HG02678 (cell line): ENCODE measurements around the gene HBE1.
"Not testable (repeated sequence)": the region's sequence is repeated elsewhere in the genome, so short reads cannot be mapped to it uniquely, and the experiment has no call there.

ENCODE experiments used
- ATAC-seq: cut with Tn5 transposase; IDR thresholded peaks from one replicate; pipeline ENCODE4 v1.9.1; 2021; ENCODE audit warnings: mild to moderate bottlenecking, moderate library complexity; ENCODE audit not compliant: unreplicated experiment

Gene HBE1

DNA sequence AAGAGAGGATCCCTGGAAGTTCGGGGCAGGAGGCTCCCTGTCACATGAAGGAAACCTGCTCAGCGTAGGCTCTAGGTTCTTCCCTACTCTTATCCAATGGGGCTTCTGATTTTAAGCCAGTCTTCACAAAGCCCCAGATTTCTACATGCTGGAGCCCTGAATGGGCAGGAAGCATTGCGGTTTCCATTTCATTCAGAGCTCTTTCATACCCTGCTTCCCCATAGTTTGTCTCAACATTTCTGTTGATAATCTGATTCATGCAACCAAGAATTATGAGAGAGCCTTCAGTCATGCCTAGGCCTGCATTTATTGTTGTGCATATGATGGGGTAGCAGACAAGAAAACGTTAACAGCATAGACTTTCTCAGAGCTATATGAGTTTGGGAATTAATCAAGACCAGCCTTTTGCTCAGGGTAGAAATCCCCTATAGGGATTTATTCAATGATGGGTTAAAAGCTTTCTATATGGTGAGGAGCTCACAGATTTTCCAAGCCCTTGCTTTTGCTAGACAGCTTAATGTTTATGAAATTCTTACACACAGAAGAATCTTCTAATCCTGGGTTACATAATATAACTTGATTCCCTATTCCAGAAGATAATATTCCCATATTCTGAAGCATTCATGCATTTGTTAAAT, 16.1 kb upstream of the HBE1 start:
- ATAC-seq: no peak

DNA sequence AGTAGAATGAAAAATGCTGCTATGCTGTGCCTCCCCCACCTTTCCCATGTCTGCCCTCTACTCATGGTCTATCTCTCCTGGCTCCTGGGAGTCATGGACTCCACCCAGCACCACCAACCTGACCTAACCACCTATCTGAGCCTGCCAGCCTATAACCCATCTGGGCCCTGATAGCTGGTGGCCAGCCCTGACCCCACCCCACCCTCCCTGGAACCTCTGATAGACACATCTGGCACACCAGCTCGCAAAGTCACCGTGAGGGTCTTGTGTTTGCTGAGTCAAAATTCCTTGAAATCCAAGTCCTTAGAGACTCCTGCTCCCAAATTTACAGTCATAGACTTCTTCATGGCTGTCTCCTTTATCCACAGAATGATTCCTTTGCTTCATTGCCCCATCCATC, 14.9 kb upstream of the HBE1 start:
- ATAC-seq: no peak

GRCh38 chr11:5283882-5284281, 14.1 kb upstream of the HBE1 start:
- ATAC-seq: no peak

- ATAC-seq: no peak
Measured at GRCh38 chr11:5283086-5283485, 13.3 kb upstream of the HBE1 start.

DNA sequence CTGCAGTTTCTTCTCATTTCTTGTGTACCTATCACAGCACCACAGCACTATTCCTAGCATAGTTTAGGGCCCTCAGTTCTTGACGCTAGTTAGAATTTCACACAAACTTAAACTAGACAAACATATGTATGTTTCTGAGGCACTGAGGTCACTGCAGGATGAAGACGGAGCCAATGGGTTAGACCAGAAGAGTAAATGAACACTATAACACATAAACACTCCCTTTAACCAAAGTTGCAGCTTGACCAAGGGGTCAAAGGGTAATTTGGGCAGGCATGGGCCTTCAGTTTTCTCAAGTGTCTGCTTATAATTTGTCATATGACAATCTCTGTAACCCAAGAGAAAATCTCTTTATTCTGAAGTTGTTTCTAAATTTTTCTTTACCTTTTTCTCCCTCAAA, 12.9 kb upstream of the HBE1 start:
- no peak for ATAC-seq

DNA sequence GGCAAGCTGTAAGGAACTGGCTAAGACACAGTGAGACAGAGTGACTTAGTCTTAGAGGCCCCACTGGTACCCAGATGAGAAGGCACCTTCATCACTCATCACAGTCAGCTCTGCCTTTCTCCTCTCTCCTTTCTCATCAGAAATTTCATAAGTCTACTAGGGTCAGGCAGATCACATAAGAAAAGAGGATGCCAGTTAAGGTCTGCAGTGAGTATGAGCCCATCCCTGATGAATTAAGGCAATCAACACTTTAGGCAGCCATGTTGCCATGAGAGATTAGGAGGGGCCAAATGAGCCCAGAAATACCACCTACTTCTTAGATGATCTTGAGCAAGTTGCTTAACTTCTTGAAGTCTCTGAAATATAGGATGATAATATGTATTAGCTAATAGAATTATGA, 11.9 kb upstream of the HBE1 start:
- no peak for ATAC-seq

- peak; percentile 89 for ATAC-seq
Measured at GRCh38 chr11:5280582-5281102, 10.9 kb upstream of the HBE1 start.

GRCh38 chr11:5279471-5280090, 9.8 kb upstream of the HBE1 start:
- no peak for ATAC-seq

DNA sequence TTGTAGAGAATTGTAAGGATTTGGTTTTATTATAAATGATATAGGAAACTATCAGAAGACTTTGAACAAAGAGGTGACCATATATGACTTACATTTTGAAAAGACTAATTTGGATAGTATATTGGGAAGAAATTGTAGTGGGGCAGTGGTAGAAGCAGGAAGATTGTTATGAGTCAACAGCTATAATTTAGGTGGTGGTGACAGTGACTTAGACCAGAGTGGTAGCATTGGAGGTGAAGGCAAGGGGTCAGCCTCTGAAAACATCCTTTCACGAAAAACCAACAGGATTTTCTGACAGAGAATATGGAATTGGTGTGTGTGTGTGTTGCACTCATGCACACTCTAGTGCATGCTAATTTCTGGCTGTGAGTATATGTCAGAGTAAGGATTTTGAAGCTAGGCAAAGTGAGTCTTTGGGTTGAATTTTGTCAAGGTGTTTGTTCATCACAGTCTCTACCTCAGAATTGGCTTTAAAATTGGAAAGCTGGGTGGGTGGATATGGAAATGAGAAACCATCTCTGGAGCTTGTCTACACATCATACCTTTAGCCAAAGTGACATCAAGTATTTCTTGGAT, 8.2 kb upstream of the HBE1 start:
- peak; percentile 70 for ATAC-seq

DNA sequence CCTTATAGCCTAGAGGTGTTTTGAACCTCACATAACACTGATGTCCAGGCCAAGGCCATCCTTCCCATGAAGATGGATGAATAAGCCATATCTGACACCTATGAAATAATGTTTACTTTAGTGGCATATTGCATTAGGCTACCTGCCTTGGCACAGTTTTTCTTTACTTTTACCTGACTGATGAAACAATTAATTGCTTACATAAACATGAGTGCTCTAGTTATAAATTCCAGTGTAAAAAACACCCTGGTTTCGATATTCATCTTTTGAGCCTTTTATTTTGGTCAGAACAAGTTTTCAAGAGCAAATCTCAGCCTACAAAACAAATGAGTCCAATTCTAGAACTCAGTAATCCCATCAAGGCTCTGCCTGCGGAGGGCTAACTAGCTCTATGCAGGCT, 7.0 kb upstream of the HBE1 start:
- ATAC-seq: no peak

- ATAC-seq: no peak
Measured at GRCh38 chr11:5275369-5276110, 5.8 kb upstream of the HBE1 start.

DNA sequence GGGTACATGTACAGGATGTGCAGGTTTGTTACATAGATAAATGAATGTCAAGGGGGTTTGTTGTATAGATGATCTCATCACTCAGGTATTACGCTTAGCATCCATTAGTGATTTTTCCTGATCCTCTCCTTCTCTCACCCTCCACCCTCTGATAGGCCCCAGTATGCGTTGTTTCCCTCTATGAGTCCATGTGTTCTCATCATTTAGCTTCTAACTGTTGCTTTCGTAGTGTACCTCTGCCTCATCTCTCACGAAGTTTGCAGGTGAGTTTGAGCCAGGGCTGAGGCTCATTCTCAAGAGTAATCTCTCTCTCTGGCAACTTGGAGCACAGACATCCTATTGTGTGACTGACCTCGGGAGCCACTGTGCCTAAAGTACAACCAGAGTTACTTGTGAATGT, 4.7 kb upstream of the HBE1 start:
- ATAC-seq: no peak

DNA sequence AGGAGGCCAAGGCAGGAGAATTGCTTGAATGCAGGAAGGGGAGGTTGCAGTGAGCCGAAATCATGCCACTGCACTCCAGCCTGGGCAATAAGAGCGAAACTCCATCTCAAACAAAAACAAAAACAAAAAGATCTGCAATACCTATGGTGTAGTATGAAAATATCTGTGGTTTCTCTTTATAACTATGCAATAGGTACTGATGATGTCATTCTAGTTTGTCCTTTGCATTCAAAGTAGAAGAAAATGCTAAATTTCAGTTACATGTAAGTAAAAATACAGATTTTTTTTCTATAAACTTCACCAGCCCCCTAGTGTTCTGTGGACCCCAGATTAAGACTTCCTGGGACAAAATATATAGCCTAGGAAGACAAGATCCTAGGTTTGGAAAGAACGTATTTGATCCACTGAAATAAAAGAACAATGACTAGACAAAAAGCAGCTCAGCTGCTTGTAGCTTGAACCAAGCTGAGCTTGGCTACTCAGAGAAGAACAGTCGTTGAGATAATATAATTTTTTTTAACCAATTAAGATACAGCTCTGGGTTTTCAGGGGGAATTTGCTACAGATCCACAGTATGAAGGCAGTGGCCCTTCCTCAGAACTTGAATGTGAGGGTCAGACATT, 2.8 kb upstream of the HBE1 start:
- ATAC-seq: no peak

DNA sequence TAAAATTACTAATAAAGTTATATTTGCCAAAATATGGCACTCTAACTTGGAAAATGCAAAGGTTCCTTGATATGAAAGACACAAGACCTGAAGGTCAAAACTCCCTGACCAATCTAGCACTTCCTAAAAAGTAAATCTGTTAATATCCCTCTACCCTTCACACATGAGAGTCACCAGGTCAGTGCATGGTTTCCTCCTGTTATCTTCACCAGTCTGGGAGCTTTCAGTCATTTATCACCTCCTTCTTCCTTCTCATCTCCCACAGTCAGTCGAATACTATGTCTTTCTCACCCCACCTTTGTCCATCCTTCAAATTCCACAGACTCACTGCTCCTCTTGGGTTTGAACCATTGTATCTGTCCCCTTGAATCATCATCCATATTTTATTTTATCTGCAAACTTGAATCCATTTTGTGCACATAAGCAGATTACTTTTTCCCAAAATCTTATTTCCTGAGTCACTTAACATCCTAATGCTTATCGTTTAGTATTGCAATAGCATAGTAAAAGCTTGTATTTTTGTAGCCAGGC, 2.6 kb downstream of the HBE1 start:
- ATAC-seq: no peak

DNA sequence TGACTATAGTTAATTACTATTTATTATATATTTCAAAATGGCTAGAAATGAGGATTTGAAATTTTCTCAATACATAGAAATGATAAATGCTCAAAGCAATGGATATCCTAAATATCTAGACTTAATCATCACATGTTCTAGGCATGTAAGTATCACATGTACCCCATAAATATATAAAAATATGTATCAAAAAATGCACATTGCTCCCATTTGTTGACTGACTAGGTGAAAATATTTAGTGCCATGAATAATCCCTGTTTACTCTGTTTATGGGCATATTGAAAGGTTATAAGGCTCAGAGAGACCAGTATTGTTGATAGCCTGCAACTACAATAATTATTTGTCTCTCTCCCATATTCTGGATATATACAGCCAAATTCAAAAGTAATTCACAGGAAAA, 3.1 kb downstream of the HBE1 start:
- no peak for ATAC-seq

GRCh38 chr11:5265832-5266231, 3.9 kb downstream of the HBE1 start:
- ATAC-seq: no peak

GRCh38 chr11:5258543-5259262, 11.0 kb downstream of the HBE1 start:
- no peak for ATAC-seq

DNA sequence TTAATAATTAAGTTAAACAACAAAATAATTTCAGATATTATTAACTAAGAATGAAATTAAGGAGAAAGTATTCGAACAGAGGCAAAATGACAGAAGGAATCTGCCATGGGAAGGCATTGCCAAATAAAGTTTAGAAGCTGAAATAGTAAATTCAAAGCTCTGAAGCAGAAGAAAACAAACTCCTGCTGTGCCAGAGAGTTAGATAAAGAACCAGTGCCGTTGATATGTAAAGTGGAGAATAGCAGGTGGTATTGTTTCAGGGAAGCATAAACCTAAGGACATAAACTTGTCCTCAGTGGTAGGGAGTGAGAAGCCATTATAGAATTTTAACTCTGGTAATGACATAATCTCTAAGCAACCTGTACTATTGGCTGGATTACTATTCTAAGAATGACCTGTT, 12.4 kb downstream of the HBE1 start:
- ATAC-seq: no peak

GRCh38 chr11:5254646-5255413, 14.9 kb downstream of the HBE1 start, which contains the start of gene HBG2:
TSS of gene HBG2 (minus strand) at chr11:5254781. CDS start at chr11:5254728, 53 bp downstream.
- not testable (repeated sequence) for ATAC-seq
